GM10266 (cell line): ENCODE measurements around the gene ANAPC1.
"Not testable (repeated sequence)": the region's sequence is repeated elsewhere in the genome, so short reads cannot be mapped to it uniquely, and the experiment has no call there.

Source experiments
- DNase-seq: peaks from one replicate; pipeline ENCODE4 v3.0.0; 2012; ENCODE audit errors: extremely low spot score
- CTCF ChIP-seq: IDR thresholded peaks from 2 replicates; pipeline ENCODE4 v1.5.1; 2012; ENCODE audit warnings: mild to moderate bottlenecking, low read depth; ENCODE audit not compliant: control insufficient read depth, insufficient read depth; ENCODE audit errors: missing control alignments

The ANAPC1 gene

GRCh38 chr2:111919794-111920608 is 36.0 kb upstream of the ANAPC1 start:
- TF ChIP-seq CTCF: no peak
- no peak for DNase-seq

- peak; percentile 7 for TF ChIP-seq CTCF
- no peak for DNase-seq
These were observed 35.4 kb upstream of the ANAPC1 start for GRCh38 chr2:111919365-111919764.

- no peak for TF ChIP-seq CTCF
- no peak for DNase-seq
These were observed 34.4 kb upstream of the ANAPC1 start for GRCh38 chr2:111918383-111918806.

- no peak for DNase-seq
- no peak for TF ChIP-seq CTCF
These were observed 33.1 kb upstream of the ANAPC1 start for GRCh38 chr2:111917106-111917505.

- TF ChIP-seq CTCF: no peak
- DNase-seq: no peak
These were observed 28.6 kb upstream of the ANAPC1 start for GRCh38 chr2:111912547-111912946.

- not testable (repeated sequence) for DNase-seq
These were observed 27.4 kb upstream of the ANAPC1 start for GRCh38 chr2:111911295-111911977.

GRCh38 chr2:111910609-111911277 is 26.8 kb upstream of the ANAPC1 start:
- no peak for DNase-seq
- TF ChIP-seq CTCF: no peak

GRCh38 chr2:111909997-111910396 is 26.0 kb upstream of the ANAPC1 start:
- DNase-seq: not testable (repeated sequence)
